H1 (cell line): ENCODE data around the gene NEB.

Experiments
- BRCA1 ChIP-seq: IDR thresholded peaks from 2 replicates; pipeline ENCODE4 v1.6.1; 2012; ENCODE audit warnings: low read depth, low read length, improper control_type of control experiment
- CEBPB ChIP-seq: IDR thresholded peaks from 2 replicates; pipeline ENCODE4 v1.6.1; 2012; ENCODE audit warnings: low read depth, low read length
- EP300 ChIP-seq, 2 experiments: IDR thresholded peaks; 1 replicate in 1 of 2; 2 replicates in 1 of 2; pipeline ENCODE4 v1.6.1; 2011 to 2012; ENCODE audit warnings: low read depth in 2 of 2, low read length in 2 of 2, mild to moderate bottlenecking in 2 of 2, borderline replicate concordance in 1 of 2, inconsistent platforms in 1 of 2, moderate library complexity in 1 of 2
- EZH2 ChIP-seq: fragments of 200-600 bp; sonication (generic); IDR thresholded peaks from 2 replicates; pipeline ENCODE4 v1.7.1; 2012; ENCODE audit warnings: low read depth, mild to moderate bottlenecking, moderate library complexity, low read length, inconsistent platforms; ENCODE audit not compliant: severe bottlenecking
- KDM5A ChIP-seq: fragments of 200-600 bp; IDR thresholded peaks from 2 replicates; pipeline ENCODE4 v1.7.1; 2012; ENCODE audit warnings: mild to moderate bottlenecking, low read length, inconsistent platforms, mixed read lengths
- MAFK ChIP-seq: IDR thresholded peaks from 2 replicates; pipeline ENCODE4 v1.6.1; 2012; ENCODE audit warnings: low read depth, mild to moderate bottlenecking, improper control_type of control experiment, low read length
- POLR2A ChIP-seq, 2 experiments: IDR thresholded peaks; 1 replicate in 1 of 2; 2 replicates in 1 of 2; pipeline ENCODE4 v1.6.1; 2011; ENCODE audit warnings: low read depth in 2 of 2, low read length in 2 of 2, mild to moderate bottlenecking in 2 of 2; ENCODE audit errors: control extremely low read depth in 1 of 2
- SP1 ChIP-seq: IDR thresholded peaks from 2 replicates; pipeline ENCODE4 v1.6.1; 2011; ENCODE audit warnings: low read depth, low read length
- SP4 ChIP-seq: IDR thresholded peaks from 2 replicates; pipeline ENCODE4 v1.6.1; 2012; ENCODE audit warnings: low read length, inconsistent platforms
- TAF1 ChIP-seq: IDR thresholded peaks from 2 replicates; pipeline ENCODE4 v1.6.1; 2011; ENCODE audit warnings: mild to moderate bottlenecking, low read depth, low read length
- TF ChIP-seq, protein P1 (sequence below), 3 experiments: IDR thresholded peaks; 1 replicate in 2 of 3; 2 replicates in 1 of 3; pipeline versions ENCODE4 v1.5.1 to v1.6.1; 2011; ENCODE audit warnings: low read length in 3 of 3, mild to moderate bottlenecking in 3 of 3, inconsistent platforms in 2 of 3, low read depth in 1 of 3, moderate library complexity in 1 of 3; ENCODE audit not compliant: insufficient read depth in 1 of 3; ENCODE audit errors: control extremely low read depth in 1 of 3
- TF ChIP-seq, protein P2 (sequence below): IDR thresholded peaks from 2 replicates; pipeline ENCODE4 v1.6.1; 2011; ENCODE audit warnings: low read length, improper control_type of control experiment

DNA sequence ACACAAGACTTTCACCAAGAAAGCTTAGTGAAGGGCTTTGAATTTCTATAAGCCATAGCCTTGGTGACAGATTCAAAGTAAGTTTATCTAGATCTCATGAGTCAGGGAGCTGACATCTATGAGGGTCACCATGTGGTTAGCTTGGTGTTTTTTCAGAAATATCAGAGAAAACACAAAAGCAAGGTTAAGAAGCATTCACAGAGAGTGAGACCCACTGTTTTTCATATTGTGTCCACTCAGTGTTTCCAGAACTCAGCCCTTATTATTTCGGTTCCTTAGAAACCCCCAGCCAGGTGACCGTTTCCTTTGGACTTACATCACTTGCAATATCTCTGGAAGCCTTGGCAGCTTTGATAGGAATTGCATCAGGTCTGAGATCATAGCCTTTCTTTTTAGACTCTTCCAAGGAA lies 76.6 kb downstream of the NEB start:
- no peak for TF ChIP-seq MAFK
- TF ChIP-seq, protein P1, sequence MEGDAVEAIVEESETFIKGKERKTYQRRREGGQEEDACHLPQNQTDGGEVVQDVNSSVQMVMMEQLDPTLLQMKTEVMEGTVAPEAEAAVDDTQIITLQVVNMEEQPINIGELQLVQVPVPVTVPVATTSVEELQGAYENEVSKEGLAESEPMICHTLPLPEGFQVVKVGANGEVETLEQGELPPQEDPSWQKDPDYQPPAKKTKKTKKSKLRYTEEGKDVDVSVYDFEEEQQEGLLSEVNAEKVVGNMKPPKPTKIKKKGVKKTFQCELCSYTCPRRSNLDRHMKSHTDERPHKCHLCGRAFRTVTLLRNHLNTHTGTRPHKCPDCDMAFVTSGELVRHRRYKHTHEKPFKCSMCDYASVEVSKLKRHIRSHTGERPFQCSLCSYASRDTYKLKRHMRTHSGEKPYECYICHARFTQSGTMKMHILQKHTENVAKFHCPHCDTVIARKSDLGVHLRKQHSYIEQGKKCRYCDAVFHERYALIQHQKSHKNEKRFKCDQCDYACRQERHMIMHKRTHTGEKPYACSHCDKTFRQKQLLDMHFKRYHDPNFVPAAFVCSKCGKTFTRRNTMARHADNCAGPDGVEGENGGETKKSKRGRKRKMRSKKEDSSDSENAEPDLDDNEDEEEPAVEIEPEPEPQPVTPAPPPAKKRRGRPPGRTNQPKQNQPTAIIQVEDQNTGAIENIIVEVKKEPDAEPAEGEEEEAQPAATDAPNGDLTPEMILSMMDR (IDR thresholded peaks at IDR 0.05; ENCODE audit: control extremely low read depth in 1 of 3, insufficient read depth in 1 of 3, low read depth in 1 of 3, low read length in 3 of 3): no peak
- no peak for TF ChIP-seq BRCA1
- TF ChIP-seq TAF1: no peak
- no peak for TF ChIP-seq SP4
- no peak for TF ChIP-seq EP300 (IDR thresholded peaks at IDR 0.05; ENCODE audit: borderline replicate concordance in 1 of 2, low read depth in 2 of 2, low read length in 2 of 2)
- TF ChIP-seq KDM5A: no peak
- TF ChIP-seq, protein P2, sequence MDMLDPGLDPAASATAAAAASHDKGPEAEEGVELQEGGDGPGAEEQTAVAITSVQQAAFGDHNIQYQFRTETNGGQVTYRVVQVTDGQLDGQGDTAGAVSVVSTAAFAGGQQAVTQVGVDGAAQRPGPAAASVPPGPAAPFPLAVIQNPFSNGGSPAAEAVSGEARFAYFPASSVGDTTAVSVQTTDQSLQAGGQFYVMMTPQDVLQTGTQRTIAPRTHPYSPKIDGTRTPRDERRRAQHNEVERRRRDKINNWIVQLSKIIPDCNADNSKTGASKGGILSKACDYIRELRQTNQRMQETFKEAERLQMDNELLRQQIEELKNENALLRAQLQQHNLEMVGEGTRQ: no peak
- no peak for TF ChIP-seq EZH2
- TF ChIP-seq POLR2A (IDR thresholded peaks at IDR 0.05; ENCODE audit: control extremely low read depth in 1 of 2, low read depth in 2 of 2, low read length in 2 of 2): no peak
- no peak for TF ChIP-seq CEBPB
- no peak for TF ChIP-seq SP1
